AG09319 (cell line): Measurements from ENCODE around the gene ZNF264.
A peak's percentile ranks its signal among the peaks of the same experiment; 100 is the strongest.

ENCODE experiments used
- DNase-seq: peaks from one replicate; pipeline ENCODE4 v3.0.0-alpha.2; 2010; ENCODE audit warnings: low read depth; ENCODE audit errors: extremely low read depth
- TF ChIP-seq, protein P1 (sequence below): IDR thresholded peaks from 2 replicates; pipeline ENCODE4 v1.5.1; 2011; ENCODE audit warnings: low read depth, mild to moderate bottlenecking, inconsistent platforms, low read length, moderate library complexity

The ZNF264 gene

DNA sequence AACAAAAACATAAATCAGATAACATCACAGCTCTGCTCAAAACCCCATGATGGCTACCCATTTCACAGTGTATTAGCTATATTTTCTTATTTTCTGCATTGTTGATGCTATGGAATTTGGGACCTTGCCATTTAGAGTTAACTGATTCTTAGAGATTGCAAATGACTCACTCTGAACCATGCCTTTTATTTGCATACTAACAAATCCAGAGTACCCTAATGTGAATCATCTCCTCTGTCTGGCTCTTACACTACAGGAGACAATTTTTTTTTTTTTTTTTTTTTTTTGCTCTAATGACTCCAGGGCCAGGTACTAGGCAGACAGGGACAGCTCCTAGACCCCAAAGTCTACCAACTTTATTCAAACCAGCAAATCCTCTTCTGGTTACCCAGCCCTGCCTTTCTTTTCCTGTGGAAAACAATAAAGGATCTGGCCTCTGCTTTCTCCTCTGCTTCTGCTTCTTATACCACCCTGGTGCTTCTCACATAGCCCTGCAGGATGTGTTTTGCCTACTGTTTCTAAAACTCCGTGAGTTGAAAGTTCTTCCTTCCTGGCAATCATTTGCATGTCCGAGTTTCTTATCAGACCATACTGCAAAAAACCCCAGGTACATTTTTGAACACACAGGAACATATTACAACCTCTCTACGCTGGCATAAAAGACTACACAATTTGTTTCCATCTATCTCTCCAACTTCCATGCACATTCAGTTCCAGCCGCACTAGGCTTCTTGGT, 78.4 kb downstream of the ZNF264 start:
- DNase-seq, result peak; percentile 44
- TF ChIP-seq, protein P1, sequence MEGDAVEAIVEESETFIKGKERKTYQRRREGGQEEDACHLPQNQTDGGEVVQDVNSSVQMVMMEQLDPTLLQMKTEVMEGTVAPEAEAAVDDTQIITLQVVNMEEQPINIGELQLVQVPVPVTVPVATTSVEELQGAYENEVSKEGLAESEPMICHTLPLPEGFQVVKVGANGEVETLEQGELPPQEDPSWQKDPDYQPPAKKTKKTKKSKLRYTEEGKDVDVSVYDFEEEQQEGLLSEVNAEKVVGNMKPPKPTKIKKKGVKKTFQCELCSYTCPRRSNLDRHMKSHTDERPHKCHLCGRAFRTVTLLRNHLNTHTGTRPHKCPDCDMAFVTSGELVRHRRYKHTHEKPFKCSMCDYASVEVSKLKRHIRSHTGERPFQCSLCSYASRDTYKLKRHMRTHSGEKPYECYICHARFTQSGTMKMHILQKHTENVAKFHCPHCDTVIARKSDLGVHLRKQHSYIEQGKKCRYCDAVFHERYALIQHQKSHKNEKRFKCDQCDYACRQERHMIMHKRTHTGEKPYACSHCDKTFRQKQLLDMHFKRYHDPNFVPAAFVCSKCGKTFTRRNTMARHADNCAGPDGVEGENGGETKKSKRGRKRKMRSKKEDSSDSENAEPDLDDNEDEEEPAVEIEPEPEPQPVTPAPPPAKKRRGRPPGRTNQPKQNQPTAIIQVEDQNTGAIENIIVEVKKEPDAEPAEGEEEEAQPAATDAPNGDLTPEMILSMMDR, result no peak

DNA sequence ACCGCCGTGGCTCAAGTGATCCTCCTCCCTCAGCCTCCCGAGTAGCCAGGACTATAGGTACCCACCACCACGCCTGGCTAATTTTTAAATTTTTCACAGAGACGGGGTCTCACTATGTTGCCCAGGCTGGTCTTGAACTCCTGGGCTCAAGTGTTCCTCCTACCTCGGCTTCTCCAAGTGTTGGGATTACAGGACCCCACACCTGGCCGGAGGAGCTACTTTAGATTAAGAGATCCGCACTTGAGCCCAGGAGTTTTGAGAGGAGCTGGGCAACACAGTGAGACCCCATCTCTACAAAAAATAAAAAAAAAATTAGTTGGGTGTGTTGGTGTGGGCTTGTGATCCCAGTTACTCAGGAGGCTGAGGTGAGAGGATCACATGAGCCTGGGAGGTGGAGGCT, 80.0 kb downstream of the ZNF264 start:
- TF ChIP-seq, protein P1, result no peak
- no peak for DNase-seq
